Epithelial cell of proximal tubule (primary cell): Measurements from ENCODE around the gene TENT5D. TPM values are rescaled to one million over a fixed set of nuclear protein-coding genes. Genes with fewer than 3 reads are reported as not detected.
"Not testable (repeated sequence)": the region's sequence is repeated elsewhere in the genome, so short reads cannot be mapped to it uniquely, and the experiment has no call there.

Experiments used
- DNase-seq: peaks from one replicate; pipeline ENCODE4 v3.0.0-alpha.2; 2011; ENCODE audit warnings: low read depth
- H3K4me3 ChIP-seq: 2 replicates; pipeline ENCODE4 v1.5.1; 2011; ENCODE audit warnings: low read depth, mild to moderate bottlenecking, low read length
- total RNA-seq: library from RNA; depleted of rRNA; stranded (reverse); fragments of >200 nt; gene quantifications from 2 replicates; pipeline ENCODE4 v1.2.3, GENCODE V29; 2015
- TF ChIP-seq, protein P1 (sequence below): conservative IDR thresholded peaks from 2 replicates; pipeline ENCODE4 v1.5.1; 2012; ENCODE audit warnings: low read depth, mild to moderate bottlenecking, low read length

TENT5D gene
- total RNA-seq, 1 donor from 2014 or later = not detected

DNA sequence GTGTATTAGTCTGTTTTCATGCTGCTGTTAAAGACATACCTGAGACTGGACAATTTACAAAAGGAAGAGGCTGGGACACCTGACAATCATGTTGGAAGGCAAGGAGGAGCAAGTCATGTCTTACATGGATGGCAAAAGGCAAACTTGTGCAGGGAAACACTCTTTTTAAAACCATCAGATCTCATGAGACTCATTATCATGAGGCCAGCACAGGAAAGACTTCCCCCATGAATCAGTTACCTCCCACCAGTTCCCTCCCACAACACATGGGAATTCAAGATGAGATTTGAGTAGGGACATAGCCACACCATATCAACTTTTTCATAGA is 11.2 kb downstream of the TENT5D start:
- TF ChIP-seq, protein P1, sequence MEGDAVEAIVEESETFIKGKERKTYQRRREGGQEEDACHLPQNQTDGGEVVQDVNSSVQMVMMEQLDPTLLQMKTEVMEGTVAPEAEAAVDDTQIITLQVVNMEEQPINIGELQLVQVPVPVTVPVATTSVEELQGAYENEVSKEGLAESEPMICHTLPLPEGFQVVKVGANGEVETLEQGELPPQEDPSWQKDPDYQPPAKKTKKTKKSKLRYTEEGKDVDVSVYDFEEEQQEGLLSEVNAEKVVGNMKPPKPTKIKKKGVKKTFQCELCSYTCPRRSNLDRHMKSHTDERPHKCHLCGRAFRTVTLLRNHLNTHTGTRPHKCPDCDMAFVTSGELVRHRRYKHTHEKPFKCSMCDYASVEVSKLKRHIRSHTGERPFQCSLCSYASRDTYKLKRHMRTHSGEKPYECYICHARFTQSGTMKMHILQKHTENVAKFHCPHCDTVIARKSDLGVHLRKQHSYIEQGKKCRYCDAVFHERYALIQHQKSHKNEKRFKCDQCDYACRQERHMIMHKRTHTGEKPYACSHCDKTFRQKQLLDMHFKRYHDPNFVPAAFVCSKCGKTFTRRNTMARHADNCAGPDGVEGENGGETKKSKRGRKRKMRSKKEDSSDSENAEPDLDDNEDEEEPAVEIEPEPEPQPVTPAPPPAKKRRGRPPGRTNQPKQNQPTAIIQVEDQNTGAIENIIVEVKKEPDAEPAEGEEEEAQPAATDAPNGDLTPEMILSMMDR = no peak
- H3K4me3 ChIP-seq = no peak overlapping the region
- DNase-seq = no peak

DNA sequence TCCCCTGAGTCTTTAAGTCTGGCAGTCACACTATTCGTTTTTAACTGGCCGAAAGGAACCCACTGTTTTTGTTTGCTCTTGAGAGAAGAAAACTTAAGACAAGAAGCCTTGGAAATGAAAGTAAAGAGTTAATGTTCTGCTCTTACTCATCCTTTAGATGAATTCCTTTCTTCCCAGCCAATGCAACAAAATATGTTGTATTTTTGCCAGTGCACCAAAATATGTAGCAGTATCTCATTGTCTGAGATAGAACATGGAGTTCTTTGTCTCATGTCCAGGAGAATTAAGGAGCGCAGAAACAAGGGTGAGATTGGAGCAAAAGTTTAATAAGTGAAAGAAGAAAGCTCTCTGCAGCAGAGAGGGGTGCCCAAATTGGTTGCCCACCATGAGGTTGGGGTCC is 12.2 kb downstream of the TENT5D start:
- TF ChIP-seq, protein P1 = no peak
- no peak overlapping the region for H3K4me3 ChIP-seq
- DNase-seq = no peak

DNA sequence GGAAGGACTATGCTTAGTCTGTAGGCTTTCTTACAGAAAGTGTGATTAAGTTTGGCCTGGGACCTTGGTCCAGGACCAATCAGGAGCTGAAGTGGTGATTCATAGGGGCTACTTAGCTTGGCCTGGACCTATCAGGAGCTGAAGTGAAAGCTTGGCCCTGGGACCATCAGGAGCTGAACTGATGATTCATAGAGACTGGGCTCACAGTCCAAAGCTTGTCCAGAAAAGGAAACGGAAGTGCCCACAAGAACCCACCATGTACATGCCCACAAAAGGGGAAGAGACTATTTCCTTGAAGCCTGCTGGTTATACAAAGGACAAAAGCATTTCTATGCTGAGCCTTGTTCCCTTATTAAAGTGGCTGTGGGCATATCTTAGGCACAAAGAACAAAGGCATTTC is 12.6 kb downstream of the TENT5D start:
- no peak for DNase-seq
- TF ChIP-seq, protein P1 = no peak
- H3K4me3 ChIP-seq = no peak overlapping the region

DNA sequence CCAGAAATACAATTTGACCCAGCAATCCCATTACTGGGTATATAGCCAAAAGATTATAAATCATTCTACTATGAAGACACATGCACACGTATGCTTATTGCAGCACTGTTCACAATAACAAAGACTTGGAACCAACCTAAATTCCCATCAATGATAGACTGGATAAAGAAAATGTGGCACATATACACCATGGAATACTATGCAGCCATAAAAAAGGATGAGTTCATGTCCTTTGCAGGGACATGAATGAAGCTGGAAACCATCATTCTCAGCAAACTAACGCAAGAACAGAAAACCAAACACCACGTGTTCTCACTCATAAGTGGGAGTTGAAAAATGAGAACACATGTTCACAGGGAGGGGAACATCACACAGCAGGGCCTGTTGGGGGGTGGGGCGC is 47.9 kb downstream of the TENT5D start:
- not testable (repeated sequence) for DNase-seq, H3K4me3 ChIP-seq

DNA sequence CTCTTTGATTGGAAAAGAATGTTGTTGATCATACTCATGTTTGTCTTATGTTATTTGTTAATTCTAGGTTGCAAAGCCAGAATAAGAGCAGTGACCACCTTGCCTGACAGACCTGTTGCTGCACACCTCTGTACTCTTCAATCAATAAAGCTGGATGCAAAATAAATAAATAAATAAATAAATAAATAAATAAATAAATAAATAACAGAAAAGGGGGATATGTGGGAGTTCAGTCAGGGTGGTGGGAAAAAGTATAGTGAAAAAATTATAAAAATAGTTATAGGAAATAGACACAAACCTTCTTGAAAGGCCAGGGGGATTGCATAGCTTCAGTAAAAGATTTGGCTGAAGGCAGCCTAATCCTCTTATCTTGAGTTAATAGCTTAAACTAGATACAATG is 51.3 kb downstream of the TENT5D start:
- H3K4me3 ChIP-seq = no peak overlapping the region
- DNase-seq = no peak
- TF ChIP-seq, protein P1 = no peak

DNA sequence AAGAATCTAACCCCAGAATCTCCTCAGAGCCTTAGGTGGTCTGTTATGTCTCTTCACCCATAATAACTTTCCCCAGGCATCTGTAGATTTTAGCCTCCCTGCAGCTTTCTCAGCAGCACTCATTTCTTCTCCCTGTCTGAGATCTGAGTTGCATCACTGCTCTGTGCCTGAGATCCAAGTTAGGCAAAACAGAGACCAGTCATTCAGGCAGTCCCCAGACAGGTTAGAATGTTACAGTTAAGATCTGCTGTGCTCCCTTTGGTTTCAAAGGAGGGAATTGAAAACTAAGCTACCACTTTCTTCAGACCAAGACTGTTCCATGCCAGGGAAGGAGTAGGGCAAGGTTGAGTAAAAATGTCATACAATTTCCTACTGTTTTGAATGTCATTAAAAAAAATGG is 65.3 kb downstream of the TENT5D start:
- H3K4me3 ChIP-seq = no peak overlapping the region
- TF ChIP-seq, protein P1 = no peak
- no peak for DNase-seq

DNA sequence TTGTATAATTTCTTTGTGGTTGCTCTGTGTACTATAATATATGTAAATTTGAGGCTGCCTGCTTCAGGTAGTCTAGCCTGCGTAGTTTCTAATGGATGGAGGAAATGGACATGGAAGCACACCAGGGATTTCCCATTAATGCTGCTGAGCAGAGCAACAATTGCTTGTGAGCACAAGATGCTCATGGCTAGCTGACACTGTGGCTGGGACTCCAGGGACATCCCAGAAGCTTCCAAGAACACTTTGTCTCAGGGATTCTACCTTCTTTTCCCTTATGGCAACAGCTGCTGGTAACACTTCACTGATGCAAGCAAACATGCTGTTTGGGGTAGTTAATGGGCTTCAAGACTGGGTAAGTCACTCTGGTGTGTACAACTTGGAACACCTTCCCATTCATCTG is 66.1 kb downstream of the TENT5D start:
- no peak overlapping the region for H3K4me3 ChIP-seq
- DNase-seq = no peak
- TF ChIP-seq, protein P1 = no peak

DNA sequence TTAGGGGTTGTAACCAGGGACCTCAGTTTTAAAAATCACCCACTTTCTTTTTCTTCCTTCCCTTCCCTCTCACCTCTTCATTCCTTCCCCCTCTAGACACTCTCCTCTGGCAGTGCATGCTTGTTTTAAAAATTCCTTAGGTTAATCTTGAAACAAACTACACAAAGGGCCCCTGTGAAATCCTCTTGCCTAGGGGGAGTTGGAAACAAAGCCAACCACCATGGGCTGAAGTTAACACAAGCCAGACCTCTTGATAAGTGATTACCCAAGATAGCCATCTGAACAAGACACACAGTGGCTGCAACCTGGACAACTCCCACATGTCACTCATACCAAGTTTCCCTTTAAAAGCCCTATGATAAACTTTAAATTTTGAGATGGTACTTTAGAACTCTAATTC is 68.9 kb downstream of the TENT5D start:
- DNase-seq = no peak
- H3K4me3 ChIP-seq = no peak overlapping the region
- TF ChIP-seq, protein P1 = no peak
